HK-2 (cell line): ENCODE measurements around the gene GOLT1A.

ENCODE experiments used
- DNase-seq: peaks from one replicate; pipeline ENCODE4 v3.0.0-alpha.2; 2018; ENCODE audit not compliant: unreplicated experiment

Gene GOLT1A

DNA sequence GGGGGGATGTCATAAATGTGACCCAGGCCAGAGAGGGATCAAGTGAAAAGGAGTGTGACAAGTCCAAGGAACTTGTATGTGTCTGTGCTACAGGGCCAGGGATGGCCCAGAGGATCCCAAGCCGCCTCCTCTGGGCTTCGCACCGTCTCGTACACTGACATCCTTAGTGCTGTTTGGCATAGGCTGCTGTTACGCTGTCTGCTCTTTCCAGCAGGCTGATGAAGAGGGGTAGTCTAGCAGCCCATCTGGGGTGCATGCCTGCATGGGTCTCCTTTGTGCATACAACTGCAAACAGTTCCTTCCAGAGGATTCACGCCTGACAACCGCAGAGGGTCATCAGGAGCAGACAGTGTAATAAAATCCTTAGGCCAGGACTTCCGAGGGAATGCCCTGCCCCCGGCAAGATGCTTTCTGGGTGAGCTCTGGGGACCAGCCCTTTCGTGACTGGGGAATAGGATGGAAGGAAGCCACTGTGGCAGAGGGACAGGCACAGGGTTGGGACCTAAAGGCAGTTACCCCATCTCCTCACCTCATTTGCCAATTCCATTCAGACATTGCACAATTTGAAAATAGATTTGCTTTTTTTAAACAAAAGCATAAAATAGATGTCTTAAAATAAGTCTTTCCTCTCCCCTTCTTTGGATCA, 6.3 kb upstream of the GOLT1A start:
- no peak for DNase-seq

DNA sequence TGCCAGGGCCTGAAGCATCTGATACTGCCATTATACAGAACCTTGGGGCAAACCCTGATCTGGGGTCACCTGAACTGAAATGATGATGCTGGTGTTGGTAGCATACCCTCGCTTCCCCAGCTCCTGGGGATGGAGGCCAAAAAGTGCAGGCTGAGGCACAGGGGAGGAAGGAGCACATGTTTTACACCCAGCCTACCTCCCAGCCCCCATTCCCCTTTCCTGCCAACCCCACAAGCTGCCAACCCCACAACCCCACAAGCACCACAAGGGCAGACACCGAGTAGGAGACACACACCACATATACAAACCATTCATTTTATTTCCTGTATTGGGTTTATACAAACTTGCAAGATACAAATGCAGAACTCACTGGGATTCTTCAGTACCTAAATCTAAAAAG, 4.8 kb upstream of the GOLT1A start:
- no peak for DNase-seq

GRCh38 chr1:204217648-204218000, 3.8 kb upstream of the GOLT1A start:
- no peak for DNase-seq

GRCh38 chr1:204216880-204217647, 3.3 kb upstream of the GOLT1A start:
- DNase-seq = no peak

DNA sequence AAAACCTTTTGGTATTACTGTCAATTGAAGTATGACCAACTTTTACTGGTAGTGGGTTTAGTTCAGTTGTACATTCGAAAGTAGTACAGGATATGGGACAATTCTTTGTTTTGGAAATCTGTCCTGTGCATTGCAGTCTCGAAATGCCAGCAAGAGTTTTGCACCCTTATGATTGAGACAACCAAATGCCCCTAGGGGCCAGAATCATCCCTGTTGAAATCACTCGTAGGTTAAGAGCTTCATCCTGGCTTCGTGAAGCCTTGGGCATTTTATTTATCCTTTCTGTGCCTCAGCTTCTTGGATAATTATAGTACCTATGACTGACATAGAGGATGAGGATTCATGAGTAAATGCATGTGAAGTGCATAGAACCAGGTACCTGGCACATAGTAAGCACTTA, 2.4 kb upstream of the GOLT1A start:
- DNase-seq = no peak

GRCh38 chr1:204212715-204213114, 1.1 kb downstream of the GOLT1A start:
- no peak for DNase-seq

DNA sequence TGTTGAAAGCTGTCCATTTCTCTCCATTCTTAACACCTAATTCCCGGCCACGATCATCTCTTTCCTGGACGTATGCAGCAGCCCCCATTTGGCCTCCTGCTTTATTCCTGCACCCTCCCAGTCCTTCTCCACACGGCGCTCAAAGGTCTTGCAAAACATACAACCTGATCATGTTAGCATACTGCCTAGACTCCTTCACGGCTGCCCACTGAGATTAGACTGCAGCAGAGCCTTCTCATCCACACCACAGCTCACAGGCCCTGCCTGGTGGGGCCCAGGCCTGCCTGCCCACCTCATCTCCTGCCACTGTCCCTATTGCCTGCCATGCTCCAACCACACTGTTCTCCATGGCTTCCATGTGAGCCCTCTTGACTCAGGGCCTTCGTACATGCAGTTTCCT, 2.7 kb downstream of the GOLT1A start:
- DNase-seq = no peak

- DNase-seq = peak; percentile 70
Measured at GRCh38 chr1:204207136-204207616, 6.6 kb downstream of the GOLT1A start.

DNA sequence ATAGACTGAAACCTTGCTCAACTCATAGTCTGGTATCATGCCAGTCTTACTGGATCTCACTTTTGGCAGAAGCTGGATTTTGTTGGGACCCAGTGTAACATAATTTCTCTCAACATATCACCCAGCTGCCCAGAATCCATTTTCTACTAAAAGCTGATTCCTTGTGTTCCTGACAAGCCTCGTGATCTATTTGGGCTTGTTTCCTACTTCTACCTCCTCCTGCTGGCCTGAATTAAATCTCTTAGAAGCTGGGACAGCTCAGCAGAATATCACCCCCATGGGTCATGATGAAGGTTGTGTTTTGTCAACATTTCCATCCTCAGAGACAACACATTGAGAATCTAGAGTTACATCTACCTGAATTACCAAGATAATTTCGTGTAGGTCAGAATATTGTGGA, 7.7 kb downstream of the GOLT1A start:
- DNase-seq = no peak

DNA sequence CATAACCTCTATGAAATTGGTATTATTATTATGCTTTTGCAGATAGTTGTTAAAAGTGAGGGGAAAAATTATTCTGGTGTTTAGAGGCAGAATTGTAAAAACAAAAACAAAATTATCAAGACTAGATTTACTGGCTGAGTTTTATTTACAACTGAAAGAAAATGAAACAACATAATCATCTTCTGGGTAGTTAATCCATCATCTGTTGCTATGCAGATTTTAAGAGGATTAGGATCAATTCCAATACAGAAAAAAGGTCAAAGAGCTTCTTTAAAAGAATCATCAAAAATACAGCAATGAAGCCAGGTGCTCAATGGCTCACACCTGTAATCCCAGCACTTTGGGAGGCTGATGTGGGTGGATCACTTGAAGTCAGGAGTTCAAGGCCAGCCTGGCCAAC, 8.3 kb downstream of the GOLT1A start:
- no peak for DNase-seq

DNA sequence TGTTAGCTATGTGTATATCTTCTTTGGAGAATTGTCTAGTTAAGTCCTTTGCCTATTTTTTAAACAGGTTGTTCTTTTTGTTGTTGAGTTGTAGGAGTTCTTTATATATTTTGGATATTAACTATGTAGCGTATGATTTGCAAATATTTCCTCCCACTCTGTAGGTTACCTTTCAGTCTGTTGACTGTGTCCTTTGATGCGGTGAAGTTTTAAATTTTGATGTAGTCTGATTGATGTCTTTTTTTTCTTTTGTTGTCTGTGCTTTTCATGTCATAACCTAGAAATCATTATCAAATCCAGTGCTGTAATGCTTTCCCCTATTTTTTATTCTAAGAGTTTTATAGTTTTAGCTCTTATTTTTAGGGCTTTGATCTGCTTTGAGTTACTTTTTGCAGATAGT, 8.8 kb downstream of the GOLT1A start:
- no peak for DNase-seq

DNA sequence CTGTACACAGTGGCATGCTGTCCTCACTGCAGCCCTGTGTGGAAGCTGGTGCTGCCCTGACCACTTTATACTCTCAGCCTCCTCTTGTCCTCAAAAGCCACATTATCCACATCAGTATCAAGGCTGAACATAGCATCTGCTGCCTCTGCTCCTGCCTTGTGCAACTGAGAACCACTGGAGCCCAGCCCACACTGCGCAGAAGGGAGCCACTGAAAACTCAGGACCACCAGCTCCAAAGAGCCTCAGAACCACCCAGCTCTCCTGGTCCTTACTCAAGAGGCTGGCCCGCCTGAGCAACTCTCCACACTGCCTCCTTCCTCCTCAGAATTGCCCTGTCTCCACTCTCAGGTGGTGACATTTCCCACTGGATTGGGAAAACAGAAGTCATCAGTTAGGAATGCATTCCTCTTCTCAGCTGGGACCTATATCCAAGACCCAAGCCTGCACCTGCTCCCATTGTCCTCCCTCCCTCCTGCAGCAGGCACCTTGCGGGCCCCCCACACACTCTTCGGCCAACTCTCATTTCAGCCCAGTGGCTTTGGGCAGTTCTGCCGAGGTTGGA, 10.5 kb downstream of the GOLT1A start:
- DNase-seq = no peak

GRCh38 chr1:204202481-204202880, 11.3 kb downstream of the GOLT1A start:
- DNase-seq = no peak

- no peak for DNase-seq
Measured at GRCh38 chr1:204201348-204202040, 12.3 kb downstream of the GOLT1A start.

GRCh38 chr1:204199579-204199978, 14.2 kb downstream of the GOLT1A start:
- DNase-seq = no peak

DNA sequence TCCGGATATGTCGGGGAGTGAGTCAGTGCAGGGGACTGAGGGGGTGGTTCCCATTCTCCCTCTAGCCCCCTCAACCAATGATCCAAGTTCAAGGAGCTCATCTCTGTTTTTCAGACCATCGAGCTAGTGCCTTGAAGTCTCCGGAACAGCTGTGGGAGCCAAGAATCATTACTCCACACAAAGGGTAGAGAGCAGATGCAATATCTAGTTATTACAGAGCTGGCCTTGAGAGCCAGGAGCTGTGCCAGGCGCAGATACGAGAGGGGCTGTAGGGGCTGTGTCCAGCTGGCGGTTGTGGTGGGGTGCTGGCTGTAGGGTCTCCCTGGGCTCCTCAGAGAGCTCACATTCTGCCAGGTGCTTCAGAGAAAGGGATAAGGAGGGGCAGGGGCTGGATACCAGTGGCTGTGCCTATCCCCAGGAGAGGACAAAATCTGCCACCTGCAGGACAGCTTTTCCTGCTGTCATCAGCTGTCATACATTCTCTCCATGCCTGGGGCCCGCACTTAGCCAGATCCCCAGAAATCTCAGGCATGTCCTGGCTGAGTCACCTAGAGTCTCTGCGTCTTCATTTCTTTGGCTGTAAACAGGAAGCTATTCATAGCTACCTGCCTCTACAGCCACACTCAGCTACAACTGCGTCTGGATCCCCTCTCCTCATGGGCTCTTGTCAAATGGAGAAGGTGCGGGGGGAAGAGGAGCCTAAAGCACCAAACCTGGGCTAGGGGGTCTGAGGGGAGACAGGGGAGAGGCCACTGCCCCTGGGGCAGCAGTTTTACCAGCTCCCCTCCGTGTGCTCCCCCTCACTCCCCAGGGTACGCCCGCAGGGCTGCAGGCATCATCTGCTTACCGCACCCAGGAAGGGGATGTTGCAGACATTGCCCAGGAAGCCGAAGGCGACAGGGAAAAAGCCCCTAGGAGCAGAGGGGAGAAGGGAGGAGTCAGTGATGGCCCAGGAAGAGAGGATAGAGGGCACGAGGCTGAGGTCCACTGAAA, 15.1 kb downstream of the GOLT1A start:
- peak; percentile 78 for DNase-seq

DNA sequence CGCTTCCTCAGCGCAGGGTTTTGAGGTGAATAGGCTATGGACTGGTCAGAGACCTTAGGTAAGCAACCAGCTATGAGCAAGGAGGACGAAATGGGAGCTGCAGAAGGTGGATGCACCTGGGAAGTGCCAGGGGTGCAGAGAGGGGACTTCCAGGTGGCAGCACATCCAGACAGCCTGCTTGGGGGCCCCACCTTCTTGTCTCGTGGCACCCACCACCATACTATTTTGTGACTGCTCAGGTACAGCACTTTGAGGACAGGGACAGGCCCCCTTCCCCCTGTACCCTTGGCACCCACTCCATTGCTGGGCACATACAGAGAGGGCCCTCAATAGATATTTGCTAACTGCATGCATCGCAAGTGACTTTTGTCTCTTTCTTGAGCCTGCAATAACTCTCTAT, 16.7 kb downstream of the GOLT1A start:
- no peak for DNase-seq

- DNase-seq = no peak
Measured at GRCh38 chr1:204196068-204196795, 17.6 kb downstream of the GOLT1A start, which contains the start of gene KISS1. Gene KISS1, minus strand, starts transcription at chr1:204196491. Its CDS starts 3,615 bp downstream, at chr1:204192876.

DNA sequence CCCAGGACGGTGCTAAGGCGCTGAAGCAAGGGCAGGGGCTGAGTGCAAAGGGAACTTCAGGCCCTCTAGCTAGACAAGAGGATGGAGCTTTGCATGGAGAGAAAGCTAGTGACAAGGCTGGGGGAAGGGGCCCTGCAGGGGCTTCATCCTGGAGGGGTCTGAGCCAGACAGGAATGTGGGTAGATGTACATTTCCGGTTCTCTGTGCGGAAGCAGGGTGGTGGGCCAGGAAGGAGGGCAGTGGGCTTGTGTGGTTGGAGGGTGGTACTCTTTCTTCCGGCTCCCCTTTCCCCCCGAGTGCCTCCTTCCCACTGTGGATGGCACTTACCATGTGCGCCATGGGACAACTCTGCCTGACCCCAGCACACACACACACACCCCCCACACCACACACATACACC, 19.0 kb downstream of the GOLT1A start:
- DNase-seq = no peak

GRCh38 chr1:204194080-204194479, 19.7 kb downstream of the GOLT1A start:
- DNase-seq = no peak
